Sigmoid colon (tissue), 4 donors: ENCODE measurements around the gene SERHL2.

Experiments
- EP300 ChIP-seq, 4 donors: sonication (generic); formaldehyde crosslinking; IDR thresholded peaks; one replicate each; pipeline ENCODE4 v1.6.1; 2017; ENCODE audit warnings: antibody characterized with exemption in 4 of 4
- POLR2A ChIP-seq, 2 donors: fragments of 450-650 bp; IDR thresholded peaks; one replicate each; pipeline ENCODE4 v1.6.1; 2016; ENCODE audit warnings: antibody characterized with exemption in 2 of 2, mild to moderate bottlenecking in 2 of 2, moderate library complexity in 2 of 2
- TF ChIP-seq, protein P1 (sequence below), 4 experiments: fragments of 450-650 bp in 3 of 4; fragments of 200-600 bp in 1 of 4; IDR thresholded peaks; one replicate each; pipeline ENCODE4 v1.5.1; 2016 to 2019; ENCODE audit warnings: antibody characterized with exemption in 4 of 4, mild to moderate bottlenecking in 3 of 4, moderate library complexity in 2 of 4

DNA sequence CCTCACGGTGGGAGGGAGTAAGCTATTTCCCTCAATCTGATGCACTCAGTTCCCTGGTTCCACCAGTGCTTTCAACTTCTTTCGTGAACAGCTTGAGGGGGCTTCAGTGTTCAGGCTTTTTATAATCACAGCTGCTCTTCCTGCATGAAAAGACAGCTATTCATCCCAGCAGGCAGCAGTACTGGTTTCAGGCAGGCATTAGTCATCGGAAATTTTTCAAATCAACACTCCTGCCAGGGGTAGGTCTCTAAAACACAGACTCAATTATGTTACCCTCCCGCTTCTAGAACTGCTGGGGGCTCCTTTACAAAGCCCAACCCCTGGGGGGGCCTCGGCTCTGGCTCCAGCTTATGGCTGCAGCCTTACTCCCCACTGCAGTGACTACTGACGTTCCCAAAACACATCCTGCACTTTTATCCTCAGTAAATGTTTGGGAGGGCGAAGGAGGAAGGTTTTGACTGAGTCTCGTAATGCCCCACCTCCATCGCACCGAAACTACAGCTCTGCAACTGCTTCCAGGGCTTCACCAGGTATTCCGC is 55.1 kb downstream of the SERHL2 start:
- TF ChIP-seq, protein P1, sequence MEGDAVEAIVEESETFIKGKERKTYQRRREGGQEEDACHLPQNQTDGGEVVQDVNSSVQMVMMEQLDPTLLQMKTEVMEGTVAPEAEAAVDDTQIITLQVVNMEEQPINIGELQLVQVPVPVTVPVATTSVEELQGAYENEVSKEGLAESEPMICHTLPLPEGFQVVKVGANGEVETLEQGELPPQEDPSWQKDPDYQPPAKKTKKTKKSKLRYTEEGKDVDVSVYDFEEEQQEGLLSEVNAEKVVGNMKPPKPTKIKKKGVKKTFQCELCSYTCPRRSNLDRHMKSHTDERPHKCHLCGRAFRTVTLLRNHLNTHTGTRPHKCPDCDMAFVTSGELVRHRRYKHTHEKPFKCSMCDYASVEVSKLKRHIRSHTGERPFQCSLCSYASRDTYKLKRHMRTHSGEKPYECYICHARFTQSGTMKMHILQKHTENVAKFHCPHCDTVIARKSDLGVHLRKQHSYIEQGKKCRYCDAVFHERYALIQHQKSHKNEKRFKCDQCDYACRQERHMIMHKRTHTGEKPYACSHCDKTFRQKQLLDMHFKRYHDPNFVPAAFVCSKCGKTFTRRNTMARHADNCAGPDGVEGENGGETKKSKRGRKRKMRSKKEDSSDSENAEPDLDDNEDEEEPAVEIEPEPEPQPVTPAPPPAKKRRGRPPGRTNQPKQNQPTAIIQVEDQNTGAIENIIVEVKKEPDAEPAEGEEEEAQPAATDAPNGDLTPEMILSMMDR (IDR thresholded peaks at IDR 0.05) = no peak
- TF ChIP-seq POLR2A (IDR thresholded peaks at IDR 0.05) = no peak
- TF ChIP-seq EP300 (IDR thresholded peaks at IDR 0.05) = no peak
